Endothelial cell of umbilical vein (primary cell): ENCODE data around the gene SEC22A. TPM values are rescaled to one million over a fixed set of nuclear protein-coding genes. Genes with fewer than 3 reads are reported as not detected.

ENCODE experiments used
- BruUV-seq: library from RNA; stranded (reverse); fragments of 400-500 nt; replicated peaks from 2 replicates; lab custom pipeline; 2021; lab: Mats Ljungman, UMichigan
- CTCF ChIA-PET: fragments of 300-600, 350-600 bp; sonication (Branson Sonifier 250); formaldehyde crosslinking; loops from one replicate; lab custom pipeline; 2021; ENCODE audit warnings: antibody characterized with exemption, inconsistent platforms; lab: Charles Lee
- POLR2A ChIA-PET: fragments of 300-600, 350-600 bp; sonication (Branson Sonifier 250); formaldehyde crosslinking; loops from one replicate; lab custom pipeline; 2021; ENCODE audit warnings: antibody characterized with exemption, inconsistent platforms; lab: Charles Lee
- DNase-seq: peaks from one replicate; pipeline ENCODE4 v3.0.0-alpha.2; 2011; ENCODE audit warnings: low read depth, low spot score
- FAIRE-seq: peaks from 2 replicates; lab custom pipeline; 2011; peaks lifted over from hg19 to GRCh38; lab: Jason Lieb, UNC
- H2AFZ ChIP-seq: 2 replicates; pipeline ENCODE4 v1.6.0; 2012; ENCODE audit warnings: low read depth, low read length, control low read depth, inconsistent platforms
- H3K27ac ChIP-seq: 2 replicates; pipeline ENCODE4 v1.5.1; 2011; ENCODE audit warnings: low read depth, mild to moderate bottlenecking, control low read depth, low read length, moderate library complexity; ENCODE audit not compliant: insufficient read depth
- H3K27me3 ChIP-seq, 2 experiments: 2 replicates each; pipeline versions ENCODE4 v1.6.0 to v1.6.1; 2011; ENCODE audit warnings: low read length in 2 of 2, mixed read lengths in 1 of 2; ENCODE audit not compliant: control insufficient read depth in 2 of 2, insufficient read depth in 2 of 2
- H3K36me3 ChIP-seq, 2 experiments: 2 replicates in 1 of 2; 3 replicates in 1 of 2; pipeline ENCODE4 v1.5.1; 2011; ENCODE audit warnings: low read length in 2 of 2, mild to moderate bottlenecking in 1 of 2, moderate library complexity in 1 of 2; ENCODE audit not compliant: control insufficient read depth in 2 of 2, insufficient read depth in 2 of 2; ENCODE audit errors: extremely low read depth in 1 of 2
- H3K4me1 ChIP-seq: 3 replicates; pipeline ENCODE4 v1.5.1; 2011; ENCODE audit warnings: mild to moderate bottlenecking, low read length; ENCODE audit not compliant: control insufficient read depth, insufficient read depth; ENCODE audit errors: extremely low read depth
- H3K4me2 ChIP-seq: 2 replicates; pipeline ENCODE4 v1.6.1; 2011; ENCODE audit warnings: low read length, control low read depth, mixed read lengths; ENCODE audit not compliant: insufficient read depth
- H3K4me3 ChIP-seq, 3 experiments: fragments of 200-600 bp in 1 of 3; sonication (generic), shearing (Covaris generic) in 1 of 3; replicated peaks in 1 of 3; 2 replicates each; pipeline ENCODE4 v1.5.1; 2011 to 2016; ENCODE audit warnings: control low read depth in 3 of 3, low read length in 3 of 3, mild to moderate bottlenecking in 2 of 3, inconsistent platforms in 1 of 3, low read depth in 1 of 3, moderate library complexity in 1 of 3; ENCODE audit not compliant: insufficient read depth in 1 of 3
- H3K79me2 ChIP-seq: 2 replicates; pipeline ENCODE4 v1.6.0; 2012; ENCODE audit warnings: low read length, inconsistent platforms; ENCODE audit not compliant: control insufficient read depth, insufficient read depth
- H3K9ac ChIP-seq: replicated peaks from 2 replicates; pipeline ENCODE3; 2011; ENCODE audit warnings: low read length, control low read depth; ENCODE audit not compliant: insufficient read depth; ENCODE audit errors: extremely low read depth
- H3K9me1 ChIP-seq: replicated peaks from 3 replicates; pipeline ENCODE4 v1.6.0; 2011; ENCODE audit warnings: mild to moderate bottlenecking, low read length; ENCODE audit not compliant: control insufficient read depth, insufficient read depth; ENCODE audit errors: extremely low read depth
- H3K9me3 ChIP-seq: replicated peaks from 2 replicates; pipeline ENCODE4 v1.5.1; 2012; ENCODE audit warnings: low read length, inconsistent platforms; ENCODE audit not compliant: control insufficient read depth, insufficient read depth
- H4K20me1 ChIP-seq: replicated peaks from 2 replicates; pipeline ENCODE3; 2011; ENCODE audit warnings: mild to moderate bottlenecking, low read length; ENCODE audit not compliant: control insufficient read depth, insufficient read depth; ENCODE audit errors: extremely low read depth
- EZH2 ChIP-seq: IDR thresholded peaks from 2 replicates; pipeline ENCODE4 v1.6.1; 2012; ENCODE audit warnings: borderline replicate concordance, low read depth, mild to moderate bottlenecking, moderate library complexity, low read length, inconsistent platforms; ENCODE audit not compliant: severe bottlenecking
- FOS ChIP-seq: IDR thresholded peaks from 2 replicates; pipeline ENCODE4 v1.6.1; 2011; ENCODE audit warnings: mild to moderate bottlenecking, low read length, moderate library complexity, borderline replicate concordance; ENCODE audit not compliant: insufficient read depth
- GATA2 ChIP-seq: IDR thresholded peaks from 2 replicates; pipeline ENCODE4 v1.7.0; 2011; ENCODE audit warnings: low read depth, mild to moderate bottlenecking, moderate library complexity, mixed read lengths, low read length; ENCODE audit not compliant: insufficient read length, insufficient read depth
- JUN ChIP-seq: IDR thresholded peaks from 2 replicates; pipeline ENCODE4 v1.6.1; 2011; ENCODE audit warnings: borderline replicate concordance, low read depth; ENCODE audit not compliant: insufficient read length, insufficient read depth
- MYC ChIP-seq: IDR thresholded peaks from one replicate; pipeline ENCODE4 v1.6.1; 2011; ENCODE audit warnings: mild to moderate bottlenecking, low read depth, low read length
- POLR2A ChIP-seq: IDR thresholded peaks from 2 replicates; pipeline ENCODE4 v1.6.1; 2012; ENCODE audit warnings: low read depth, mild to moderate bottlenecking, control low read depth, low read length
- POLR2AphosphoS5 ChIP-seq: IDR thresholded peaks from 2 replicates; pipeline ENCODE4 v1.6.1; 2012; ENCODE audit warnings: low read depth, mild to moderate bottlenecking, control low read depth, low read length, moderate library complexity; ENCODE audit not compliant: insufficient read depth
- dilution Hi-C: fragments of 300-500 bp; cut with MboI; formaldehyde crosslinking; loops from one replicate; pipeline ENCODE4 v1.15.0; 2019; ENCODE audit warnings: low sequenced_read_pairs; ENCODE audit not compliant: extremely low pct_ligation_motif_present
- intact Hi-C: fragments of 100-400 bp; cut with micrococcal nuclease; formaldehyde crosslinking; loops from one replicate; pipeline ENCODE4 v1.10.0; 2022
- polyA plus RNA-seq, 4 experiments: library from polyadenylated mRNA; depleted of rRNA in 3 of 4; stranded (reverse) in 3 of 4; unstranded in 1 of 4; fragments of >200 nt; gene quantifications; 2 replicates each; pipeline versions ENCODE4 v1.2.1 to v1.2.3, GENCODE V29; 2011 to 2012; ENCODE audit warnings: missing spikeins in 1 of 4
- total RNA-seq: library from RNA; stranded (reverse); gene quantifications from 2 replicates; pipeline ENCODE4 v1.2.3, GENCODE V29; 2021
- TF ChIP-seq, protein P1 (sequence below): IDR thresholded peaks from 2 replicates; pipeline ENCODE4 v1.6.1; 2011; ENCODE audit not compliant: insufficient read depth, insufficient read length
- TF ChIP-seq, protein P2 (sequence below), 2 donors: IDR thresholded peaks; 1 replicate in 1 of 2; 2 replicates in 1 of 2; pipeline ENCODE4 v1.5.1; 2011; ENCODE audit warnings: low read length in 2 of 2, mild to moderate bottlenecking in 2 of 2, moderate library complexity in 2 of 2, control low read depth in 1 of 2, inconsistent platforms in 1 of 2, low read depth in 1 of 2; ENCODE audit not compliant: insufficient read depth in 1 of 2; ENCODE audit errors: extremely low read depth in 1 of 2

The SEC22A gene
- total and polyA plus RNA-seq, 2 donors (not counting 3 experiments of a cell fraction or from before 2014, with no cell fraction given) = 20.1 to 26.8 TPM

DNA sequence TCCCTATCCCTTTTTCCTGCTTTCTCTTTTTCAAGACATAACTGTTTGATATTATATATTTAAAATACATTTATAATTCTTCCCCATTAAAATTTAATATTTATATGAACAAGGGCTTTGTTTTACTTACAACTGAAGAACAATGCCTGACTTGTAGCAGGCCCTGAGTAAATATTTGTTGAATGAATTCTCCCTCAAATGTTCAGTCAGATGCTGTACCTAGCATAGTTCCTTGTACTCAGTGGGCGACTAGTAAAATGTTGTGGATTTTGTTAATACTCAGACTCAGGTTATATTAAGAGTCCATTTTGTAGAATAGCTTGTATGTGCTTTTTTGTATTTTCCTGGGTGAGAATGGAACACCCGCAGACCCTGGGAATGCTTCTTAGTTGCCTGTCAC is 69.1 kb downstream of the SEC22A start:
- Histone ChIP-seq H3K79me2 (no peaks in the 10 kb centered on the region), H3K27ac (no peak overlapping the region), H4K20me1 (no peaks in the 10 kb centered on the region), H3K9me3 (no peaks in the 10 kb centered on the region), H3K9me1 (no peaks in the 10 kb centered on the region), H3K4me2 (no peak overlapping the region), H3K27me3 (no peaks in the 10 kb centered on the region), H3K4me3 (no peak overlapping the region), H3K9ac (no peak overlapping the region), H3K36me3 (no peaks in the 10 kb centered on the region), H2AFZ (no peak overlapping the region), H3K4me1 (peaks cover 4% of the 10 kb centered on the region)
- no peak for TF ChIP-seq POLR2AphosphoS5
- no peak for TF ChIP-seq FOS
- TF ChIP-seq, protein P1, sequence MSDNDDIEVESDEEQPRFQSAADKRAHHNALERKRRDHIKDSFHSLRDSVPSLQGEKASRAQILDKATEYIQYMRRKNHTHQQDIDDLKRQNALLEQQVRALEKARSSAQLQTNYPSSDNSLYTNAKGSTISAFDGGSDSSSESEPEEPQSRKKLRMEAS = no peak
- TF ChIP-seq GATA2 = no peak
- TF ChIP-seq EZH2 = no peak
- TF ChIP-seq POLR2A = no peak
- no peak for TF ChIP-seq JUN
- TF ChIP-seq, protein P2, sequence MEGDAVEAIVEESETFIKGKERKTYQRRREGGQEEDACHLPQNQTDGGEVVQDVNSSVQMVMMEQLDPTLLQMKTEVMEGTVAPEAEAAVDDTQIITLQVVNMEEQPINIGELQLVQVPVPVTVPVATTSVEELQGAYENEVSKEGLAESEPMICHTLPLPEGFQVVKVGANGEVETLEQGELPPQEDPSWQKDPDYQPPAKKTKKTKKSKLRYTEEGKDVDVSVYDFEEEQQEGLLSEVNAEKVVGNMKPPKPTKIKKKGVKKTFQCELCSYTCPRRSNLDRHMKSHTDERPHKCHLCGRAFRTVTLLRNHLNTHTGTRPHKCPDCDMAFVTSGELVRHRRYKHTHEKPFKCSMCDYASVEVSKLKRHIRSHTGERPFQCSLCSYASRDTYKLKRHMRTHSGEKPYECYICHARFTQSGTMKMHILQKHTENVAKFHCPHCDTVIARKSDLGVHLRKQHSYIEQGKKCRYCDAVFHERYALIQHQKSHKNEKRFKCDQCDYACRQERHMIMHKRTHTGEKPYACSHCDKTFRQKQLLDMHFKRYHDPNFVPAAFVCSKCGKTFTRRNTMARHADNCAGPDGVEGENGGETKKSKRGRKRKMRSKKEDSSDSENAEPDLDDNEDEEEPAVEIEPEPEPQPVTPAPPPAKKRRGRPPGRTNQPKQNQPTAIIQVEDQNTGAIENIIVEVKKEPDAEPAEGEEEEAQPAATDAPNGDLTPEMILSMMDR (IDR thresholded peaks at IDR 0.05; ENCODE audit: extremely low read depth in 1 of 2, insufficient read depth in 1 of 2, low read depth in 1 of 2, low read length in 2 of 2) = no peak
- TF ChIP-seq MYC = no peak
- DNase-seq (no peak), FAIRE-seq (no peak)
- no TSS peak for BruUV-seq
- ChIA-PET CTCF (no interaction called here), POLR2A (no interaction called here)
- intact Hi-C loops (no loop called here), dilution Hi-C loops (no loop called here)
